HFF-Myc (cell line): ENCODE results near the gene PTPRT.

ENCODE experiments used
- DNase-seq: peaks from one replicate; pipeline ENCODE4 v3.0.0-alpha.2; 2011; ENCODE audit warnings: low read depth; ENCODE audit errors: extremely low read depth
- H3K4me3 ChIP-seq: replicated peaks from 2 replicates; pipeline ENCODE4 v1.5.1; 2011; ENCODE audit warnings: low read depth, mild to moderate bottlenecking, control low read depth, low read length
- TF ChIP-seq, protein P1 (sequence below): IDR thresholded peaks from 2 replicates; pipeline ENCODE4 v1.5.1; 2012; ENCODE audit warnings: mild to moderate bottlenecking, low read depth, low read length, control low read depth; ENCODE audit errors: missing control alignments

PTPRT gene

DNA sequence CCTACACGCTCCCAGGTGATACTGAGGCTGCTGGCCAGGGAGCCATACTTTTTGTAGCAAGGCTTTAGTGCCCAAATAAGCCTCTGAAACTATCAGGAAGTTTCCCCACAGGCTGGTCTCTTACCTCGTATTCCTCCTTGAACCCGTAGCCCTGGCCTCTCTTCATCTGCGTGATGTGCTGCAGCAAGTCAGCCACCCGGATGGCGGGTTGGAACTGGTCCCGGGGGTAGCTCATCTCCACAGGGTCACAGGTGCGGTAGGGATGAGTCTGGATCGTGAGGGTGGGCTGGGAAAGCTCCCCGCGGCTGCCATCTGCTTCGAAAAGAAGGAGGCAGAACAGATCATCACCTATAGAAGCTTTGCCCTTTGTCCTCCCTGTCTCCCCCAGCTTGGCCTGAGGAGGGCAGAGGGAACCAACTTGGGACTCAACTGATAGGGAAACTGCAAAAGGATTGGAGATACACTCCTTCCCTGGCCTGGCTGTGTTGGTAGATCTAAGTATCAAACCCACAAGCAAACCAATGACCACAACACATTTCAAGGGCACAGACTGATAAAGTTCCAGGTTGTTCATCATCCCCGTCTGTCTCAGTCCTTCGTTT, 1028.4 kb downstream of the PTPRT start:
- TF ChIP-seq, protein P1, sequence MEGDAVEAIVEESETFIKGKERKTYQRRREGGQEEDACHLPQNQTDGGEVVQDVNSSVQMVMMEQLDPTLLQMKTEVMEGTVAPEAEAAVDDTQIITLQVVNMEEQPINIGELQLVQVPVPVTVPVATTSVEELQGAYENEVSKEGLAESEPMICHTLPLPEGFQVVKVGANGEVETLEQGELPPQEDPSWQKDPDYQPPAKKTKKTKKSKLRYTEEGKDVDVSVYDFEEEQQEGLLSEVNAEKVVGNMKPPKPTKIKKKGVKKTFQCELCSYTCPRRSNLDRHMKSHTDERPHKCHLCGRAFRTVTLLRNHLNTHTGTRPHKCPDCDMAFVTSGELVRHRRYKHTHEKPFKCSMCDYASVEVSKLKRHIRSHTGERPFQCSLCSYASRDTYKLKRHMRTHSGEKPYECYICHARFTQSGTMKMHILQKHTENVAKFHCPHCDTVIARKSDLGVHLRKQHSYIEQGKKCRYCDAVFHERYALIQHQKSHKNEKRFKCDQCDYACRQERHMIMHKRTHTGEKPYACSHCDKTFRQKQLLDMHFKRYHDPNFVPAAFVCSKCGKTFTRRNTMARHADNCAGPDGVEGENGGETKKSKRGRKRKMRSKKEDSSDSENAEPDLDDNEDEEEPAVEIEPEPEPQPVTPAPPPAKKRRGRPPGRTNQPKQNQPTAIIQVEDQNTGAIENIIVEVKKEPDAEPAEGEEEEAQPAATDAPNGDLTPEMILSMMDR = no peak
- no peak overlapping the region for H3K4me3 ChIP-seq
- no peak for DNase-seq

DNA sequence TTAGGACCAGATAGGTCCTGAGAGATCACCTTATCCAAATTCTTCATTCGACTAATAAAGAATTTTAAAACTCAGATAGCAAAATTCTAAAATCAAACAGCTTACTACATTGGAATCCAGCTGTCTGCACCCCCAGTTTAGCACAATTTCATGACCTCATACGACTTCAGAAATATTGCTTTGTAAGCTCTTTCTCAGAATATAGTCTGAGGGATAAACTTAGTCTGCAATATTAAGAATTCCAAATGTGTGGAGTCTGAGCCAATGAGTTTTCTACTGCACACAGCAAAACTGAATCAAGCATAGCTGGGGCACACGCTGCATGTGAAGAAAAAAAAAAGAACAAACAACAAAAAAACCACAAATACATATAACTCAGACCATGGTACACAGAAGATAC, 1029.9 kb downstream of the PTPRT start:
- TF ChIP-seq, protein P1 = no peak
- H3K4me3 ChIP-seq = no peak overlapping the region
- DNase-seq = no peak

- DNase-seq = no peak
- TF ChIP-seq, protein P1 = no peak
- H3K4me3 ChIP-seq = no peak overlapping the region
Measured at GRCh38 chr20:42158272-42158671, 1031.4 kb downstream of the PTPRT start.

DNA sequence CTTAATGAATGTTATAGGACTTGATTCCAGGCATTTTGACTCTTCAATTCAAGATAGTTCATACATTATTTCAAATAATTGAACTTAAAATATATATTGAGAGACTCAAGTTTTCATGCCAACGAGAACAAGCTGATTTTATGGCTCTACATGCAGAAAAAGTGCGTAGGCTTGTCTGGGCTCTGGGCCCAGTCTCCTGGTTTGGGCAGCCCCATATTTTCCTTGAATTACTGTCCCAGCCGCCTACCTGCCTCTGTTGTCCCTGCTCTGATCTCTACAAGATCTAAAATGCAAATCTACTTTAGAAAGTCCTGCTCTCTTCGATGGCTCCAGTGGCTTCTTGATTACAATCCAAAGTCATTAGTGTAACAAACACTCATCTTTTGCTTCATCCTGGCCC, 1034.1 kb downstream of the PTPRT start:
- no peak overlapping the region for H3K4me3 ChIP-seq
- TF ChIP-seq, protein P1 = no peak
- no peak for DNase-seq

DNA sequence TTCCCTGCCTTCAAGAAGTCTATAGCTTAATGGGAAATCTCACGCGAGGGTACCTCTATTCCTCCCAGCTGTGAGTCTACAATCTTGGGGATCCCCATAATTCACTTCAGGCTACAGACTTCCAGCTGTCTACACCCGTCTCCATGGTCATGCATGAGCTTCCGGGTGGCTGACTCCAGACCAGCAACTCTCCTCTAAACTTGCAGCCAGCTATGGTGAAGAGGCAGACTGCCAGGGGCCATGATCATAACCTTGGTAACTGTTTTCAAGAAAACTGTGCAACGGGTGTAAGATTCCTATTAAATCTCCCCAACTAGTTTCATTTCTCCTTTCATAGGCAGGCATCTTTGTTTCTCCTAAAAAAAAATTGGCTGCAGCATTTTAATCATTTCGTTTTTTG, 1037.1 kb downstream of the PTPRT start:
- no peak for DNase-seq

GRCh38 chr20:42150230-42150629, 1039.5 kb downstream of the PTPRT start:
- TF ChIP-seq, protein P1 = no peak
- no peak overlapping the region for H3K4me3 ChIP-seq
- no peak for DNase-seq

More for the DNA sequence above, 1037.1 kb downstream of the PTPRT start:
- TF ChIP-seq, protein P1 = no peak
- H3K4me3 ChIP-seq = no peak overlapping the region

GRCh38 chr20:42138729-42139128, 1051.0 kb downstream of the PTPRT start:
- DNase-seq = no peak
- no peak overlapping the region for H3K4me3 ChIP-seq
- TF ChIP-seq, protein P1 = no peak
